NCI-H2196 (cell line): ENCODE results near the gene GABRB1.

Experiments used
- DNase-seq: peaks from one replicate; lab custom pipeline; 2025; ENCODE audit not compliant: unreplicated experiment; lab: John Stamatoyannopoulos, UW

Gene GABRB1

GRCh38 chr4:47110546-47111132, 79.3 kb downstream of the GABRB1 start:
- DNase-seq, result no peak

GRCh38 chr4:47118192-47118929, 87.0 kb downstream of the GABRB1 start:
- DNase-seq, result no peak

- no peak for DNase-seq
These were observed 89.4 kb downstream of the GABRB1 start for GRCh38 chr4:47120783-47121182.

GRCh38 chr4:47122592-47123291, 91.4 kb downstream of the GABRB1 start:
- DNase-seq, result peak; percentile 55

GRCh38 chr4:47128991-47129390, 97.6 kb downstream of the GABRB1 start:
- no peak for DNase-seq

GRCh38 chr4:47135210-47135609, 103.8 kb downstream of the GABRB1 start:
- DNase-seq, result no peak

GRCh38 chr4:47143261-47143660, 111.9 kb downstream of the GABRB1 start:
- DNase-seq, result no peak

GRCh38 chr4:47145630-47146029, 114.3 kb downstream of the GABRB1 start:
- no peak for DNase-seq

- no peak for DNase-seq
These were observed 123.5 kb downstream of the GABRB1 start for GRCh38 chr4:47154816-47155370.

GRCh38 chr4:47155919-47156318, 124.6 kb downstream of the GABRB1 start:
- no peak for DNase-seq

- DNase-seq, result no peak
These were observed 128.7 kb downstream of the GABRB1 start for GRCh38 chr4:47160095-47160494.

- DNase-seq, result no peak
These were observed 136.0 kb downstream of the GABRB1 start for GRCh38 chr4:47167081-47168035.

- DNase-seq, result no peak
These were observed 152.7 kb downstream of the GABRB1 start for GRCh38 chr4:47184083-47184482.

GRCh38 chr4:47185761-47186160, 154.4 kb downstream of the GABRB1 start:
- DNase-seq, result no peak

- DNase-seq, result no peak
These were observed 156.2 kb downstream of the GABRB1 start for GRCh38 chr4:47187608-47188007.

- no peak for DNase-seq
These were observed 161.8 kb downstream of the GABRB1 start for GRCh38 chr4:47193179-47193578.

- no peak for DNase-seq
These were observed 162.8 kb downstream of the GABRB1 start for GRCh38 chr4:47194036-47194737.

- no peak for DNase-seq
These were observed 164.3 kb downstream of the GABRB1 start for GRCh38 chr4:47195706-47196105.

GRCh38 chr4:47198791-47199190, 167.4 kb downstream of the GABRB1 start:
- DNase-seq, result no peak

GRCh38 chr4:47203593-47203992, 172.2 kb downstream of the GABRB1 start:
- no peak for DNase-seq
